GM12878 (cell line): ENCODE measurements around the gene FOXRED2. TPM values are rescaled to one million over a fixed set of nuclear protein-coding genes. Genes with fewer than 3 reads are reported as not detected.

Experiments used
- BHLHE40 ChIP-seq, 2 experiments: fragments of 450-650 bp in 1 of 2; IDR thresholded peaks; 2 replicates each; pipeline ENCODE4 v1.6.1; 2011 to 2017; ENCODE audit warnings: low read depth in 2 of 2, borderline replicate concordance in 1 of 2, improper control_type of control experiment in 1 of 2, low read length in 1 of 2, mild to moderate bottlenecking in 1 of 2
- HDGF ChIP-seq: fragments of 450-650 bp; IDR thresholded peaks from 2 replicates; pipeline ENCODE4 v1.6.1; 2016; ENCODE audit warnings: antibody characterized with exemption
- KDM1A ChIP-seq: fragments of 200-600 bp; sonication (generic); IDR thresholded peaks from 2 replicates; pipeline ENCODE4 v1.6.1; 2016; ENCODE audit warnings: borderline replicate concordance
- LARP7 ChIP-seq: fragments of 450-650 bp; IDR thresholded peaks from 2 replicates; pipeline ENCODE4 v1.6.1; 2017; ENCODE audit warnings: mild to moderate bottlenecking
- PRDM15 ChIP-seq: fragments of 450-650 bp; formaldehyde crosslinking; IDR thresholded peaks from 2 replicates; pipeline ENCODE4 v1.4.0; 2020; ENCODE audit warnings: mild to moderate bottlenecking, moderate library complexity
- RUNX3 ChIP-seq: IDR thresholded peaks from 2 replicates; pipeline ENCODE4 v1.6.1; 2012; ENCODE audit warnings: low read length, inconsistent platforms
- SMC3 ChIP-seq: IDR thresholded peaks from 2 replicates; pipeline ENCODE4 v1.6.1; 2011; ENCODE audit warnings: low read length, improper control_type of control experiment, borderline replicate concordance
- TARDBP ChIP-seq: IDR thresholded peaks from 2 replicates; pipeline ENCODE4 v1.6.1; 2016; ENCODE audit warnings: borderline replicate concordance
- polyA plus RNA-seq, 11 experiments: library from polyadenylated mRNA; depleted of rRNA in 4 of 11; unstranded in 6 of 11; stranded (reverse) in 5 of 11; fragments of >200 nt; fragmentation: Nextera tagmentation in 4 of 11; fragmentation: Illumina TruSeq in 1 of 11; extraction: Ambion mirVana in 4 of 11; extraction: Trizol in 1 of 11; gene quantifications; 1 replicate in 1 of 11; 2 replicates in 10 of 11; pipeline versions ENCODE4 v1.2.1 to v1.2.3, GENCODE V29; 2011 to 2016; ENCODE audit warnings: inconsistent platforms in 2 of 11, missing spikeins in 2 of 11, low read depth in 1 of 11
- total RNA-seq, 4 experiments: library from RNA; depleted of rRNA in 3 of 4; stranded (reverse); fragments of >200 nt in 3 of 4; fragmentation: Illumina TruSeq in 1 of 4; extraction: Trizol in 1 of 4; gene quantifications; 2 replicates each; pipeline versions ENCODE4 v1.2.1 to v1.2.3, GENCODE V29; 2013 to 2021
- TF ChIP-seq, protein P1 (sequence below): fragments of 150-350 bp; IDR thresholded peaks from 2 replicates; pipeline ENCODE4 v1.6.1; 2014; ENCODE audit warnings: mild to moderate bottlenecking, low read depth, low read length

The FOXRED2 gene
- total and polyA plus RNA-seq, 10 of the 15 experiments (the other 5 are each of a cell fraction or from before 2014, with no cell fraction given) = 1.8 to 28.8 (median 7.6) TPM

DNA sequence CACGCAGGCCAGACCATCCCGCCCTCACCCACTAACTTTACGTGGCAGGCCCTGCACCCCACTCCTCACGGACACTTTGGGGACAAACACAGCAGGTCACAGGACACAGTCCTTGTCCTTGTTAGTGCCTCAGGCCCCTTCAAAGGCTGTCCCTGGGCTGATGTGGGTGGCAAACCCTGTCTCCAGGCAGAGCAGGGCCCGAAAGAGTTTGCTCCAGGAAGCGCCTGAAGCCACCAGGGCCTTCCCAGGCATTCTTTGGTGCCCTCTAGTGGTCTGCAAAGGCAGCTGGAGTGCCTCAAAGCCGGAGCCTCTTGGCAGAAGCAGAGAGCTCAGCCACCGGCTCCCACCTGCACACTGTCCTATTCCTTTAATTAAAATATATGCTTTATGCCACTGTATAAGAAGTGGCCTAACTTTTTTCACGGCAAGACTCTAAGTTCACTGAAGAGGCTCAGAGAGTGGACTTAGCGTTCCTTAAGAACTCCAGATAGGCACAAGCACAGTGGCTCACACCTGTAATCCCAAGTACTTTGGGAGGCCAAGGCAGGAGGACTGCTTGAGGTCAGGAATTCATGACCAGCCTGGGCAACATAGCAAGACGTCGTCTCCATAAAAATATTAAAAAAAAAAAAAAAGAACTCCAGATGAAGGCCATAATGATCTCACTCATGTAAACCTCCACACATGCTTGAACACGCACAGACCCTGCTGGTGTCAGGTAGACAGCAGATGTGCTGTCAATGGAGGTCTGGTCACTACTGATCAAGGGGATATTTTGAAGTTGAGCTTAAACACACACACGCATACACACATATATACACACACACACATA lies 36.5 kb downstream of the FOXRED2 start (continued):
- TF ChIP-seq, protein P1, sequence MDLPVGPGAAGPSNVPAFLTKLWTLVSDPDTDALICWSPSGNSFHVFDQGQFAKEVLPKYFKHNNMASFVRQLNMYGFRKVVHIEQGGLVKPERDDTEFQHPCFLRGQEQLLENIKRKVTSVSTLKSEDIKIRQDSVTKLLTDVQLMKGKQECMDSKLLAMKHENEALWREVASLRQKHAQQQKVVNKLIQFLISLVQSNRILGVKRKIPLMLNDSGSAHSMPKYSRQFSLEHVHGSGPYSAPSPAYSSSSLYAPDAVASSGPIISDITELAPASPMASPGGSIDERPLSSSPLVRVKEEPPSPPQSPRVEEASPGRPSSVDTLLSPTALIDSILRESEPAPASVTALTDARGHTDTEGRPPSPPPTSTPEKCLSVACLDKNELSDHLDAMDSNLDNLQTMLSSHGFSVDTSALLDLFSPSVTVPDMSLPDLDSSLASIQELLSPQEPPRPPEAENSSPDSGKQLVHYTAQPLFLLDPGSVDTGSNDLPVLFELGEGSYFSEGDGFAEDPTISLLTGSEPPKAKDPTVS = no peak
- no peak for TF ChIP-seq KDM1A
- no peak for TF ChIP-seq PRDM15
- no peak for TF ChIP-seq RUNX3
- TF ChIP-seq BHLHE40 (IDR thresholded peaks at IDR 0.05; ENCODE audit: borderline replicate concordance in 1 of 2, low read depth in 2 of 2, low read length in 1 of 2) = peak in 1 of 2 experiments; percentile 33; a peak in 2 of 4 replicates
- TF ChIP-seq TARDBP = no peak
- TF ChIP-seq SMC3 = peak; percentile 97
- peak; percentile 57; the same call in 1 of the 2 replicates for TF ChIP-seq LARP7
- TF ChIP-seq HDGF = peak; percentile 84
